HG03025 (cell line): ENCODE data around the gene PIGV.

Experiments used
- ATAC-seq: cut with Tn5 transposase; IDR thresholded peaks from one replicate; pipeline ENCODE4 v1.9.1; 2021; ENCODE audit warnings: mild to moderate bottlenecking, moderate library complexity; ENCODE audit not compliant: unreplicated experiment, low FRiP score

The PIGV gene

GRCh38 chr1:26771643-26772321 lies 16.0 kb upstream of the PIGV start:
- no peak for ATAC-seq

DNA sequence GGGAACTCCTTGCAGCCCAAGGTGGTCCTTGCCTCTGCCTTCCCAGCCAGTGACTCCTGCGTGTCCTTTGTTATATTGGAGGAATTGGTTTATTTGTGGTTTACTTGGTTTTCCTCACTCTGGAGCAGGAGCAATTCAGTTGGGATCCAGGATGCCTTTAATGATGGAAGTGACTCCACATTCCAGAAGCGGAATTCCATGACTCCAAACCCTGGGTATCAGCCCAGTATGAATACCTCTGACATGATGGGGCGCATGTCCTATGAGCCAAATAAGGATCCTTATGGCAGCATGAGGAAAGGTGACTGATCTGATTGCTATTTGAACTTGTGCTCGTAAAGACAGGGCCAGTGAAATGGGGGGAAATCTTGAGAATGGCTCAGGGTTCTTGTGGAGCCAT lies 15.1 kb upstream of the PIGV start:
- no peak for ATAC-seq

- ATAC-seq, result no peak
These were observed 13.3 kb upstream of the PIGV start for GRCh38 chr1:26774462-26774861.

- ATAC-seq, result no peak
These were observed 12.1 kb upstream of the PIGV start for GRCh38 chr1:26775666-26776065.

DNA sequence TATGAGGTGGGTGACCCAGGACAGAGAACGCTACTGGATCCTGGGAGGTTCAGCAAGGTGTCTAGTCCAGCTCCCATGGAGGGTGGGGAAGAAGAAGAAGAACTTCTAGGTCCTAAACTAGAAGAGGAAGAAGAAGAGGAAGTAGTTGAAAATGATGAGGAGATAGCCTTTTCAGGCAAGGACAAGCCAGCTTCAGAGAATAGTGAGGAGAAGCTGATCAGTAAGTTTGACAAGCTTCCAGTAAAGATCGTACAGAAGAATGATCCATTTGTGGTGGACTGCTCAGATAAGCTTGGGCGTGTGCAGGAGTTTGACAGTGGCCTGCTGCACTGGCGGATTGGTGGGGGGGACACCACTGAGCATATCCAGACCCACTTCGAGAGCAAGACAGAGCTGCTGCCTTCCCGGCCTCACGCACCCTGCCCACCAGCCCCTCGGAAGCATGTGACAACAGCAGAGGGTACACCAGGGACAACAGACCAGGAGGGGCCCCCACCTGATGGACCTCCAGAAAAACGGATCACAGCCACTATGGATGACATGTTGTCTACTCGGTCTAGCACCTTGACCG lies 8.6 kb upstream of the PIGV start:
- no peak for ATAC-seq

DNA sequence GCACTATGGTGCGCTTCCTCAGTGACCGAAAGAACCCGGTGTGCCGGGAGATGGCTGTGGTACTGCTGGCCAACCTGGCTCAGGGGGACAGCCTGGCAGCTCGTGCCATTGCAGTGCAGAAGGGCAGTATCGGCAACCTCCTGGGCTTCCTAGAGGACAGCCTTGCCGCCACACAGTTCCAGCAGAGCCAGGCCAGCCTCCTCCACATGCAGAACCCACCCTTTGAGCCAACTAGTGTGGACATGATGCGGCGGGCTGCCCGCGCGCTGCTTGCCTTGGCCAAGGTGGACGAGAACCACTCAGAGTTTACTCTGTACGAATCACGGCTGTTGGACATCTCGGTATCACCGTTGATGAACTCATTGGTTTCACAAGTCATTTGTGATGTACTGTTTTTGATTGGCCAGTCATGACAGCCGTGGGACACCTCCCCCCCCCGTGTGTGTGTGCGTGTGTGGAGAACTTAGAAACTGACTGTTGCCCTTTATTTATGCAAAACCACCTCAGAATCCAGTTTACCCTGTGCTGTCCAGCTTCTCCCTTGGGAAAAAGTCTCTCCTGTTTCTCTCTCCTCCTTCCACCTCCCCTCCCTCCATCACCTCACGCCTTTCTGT lies 7.3 kb upstream of the PIGV start:
- no peak for ATAC-seq

DNA sequence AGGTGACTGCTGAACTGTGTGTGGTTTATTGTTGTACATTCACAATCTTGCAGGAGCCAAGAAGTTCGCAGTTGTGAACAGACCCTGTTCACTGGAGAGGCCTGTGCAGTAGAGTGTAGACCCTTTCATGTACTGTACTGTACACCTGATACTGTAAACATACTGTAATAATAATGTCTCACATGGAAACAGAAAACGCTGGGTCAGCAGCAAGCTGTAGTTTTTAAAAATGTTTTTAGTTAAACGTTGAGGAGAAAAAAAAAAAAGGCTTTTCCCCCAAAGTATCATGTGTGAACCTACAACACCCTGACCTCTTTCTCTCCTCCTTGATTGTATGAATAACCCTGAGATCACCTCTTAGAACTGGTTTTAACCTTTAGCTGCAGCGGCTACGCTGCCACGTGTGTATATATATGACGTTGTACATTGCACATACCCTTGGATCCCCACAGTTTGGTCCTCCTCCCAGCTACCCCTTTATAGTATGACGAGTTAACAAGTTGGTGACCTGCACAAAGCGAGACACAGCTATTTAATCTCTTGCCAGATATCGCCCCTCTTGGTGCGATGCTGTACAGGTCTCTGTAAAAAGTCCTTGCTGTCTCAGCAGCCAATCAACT lies 6.4 kb upstream of the PIGV start:
- no peak for ATAC-seq

DNA sequence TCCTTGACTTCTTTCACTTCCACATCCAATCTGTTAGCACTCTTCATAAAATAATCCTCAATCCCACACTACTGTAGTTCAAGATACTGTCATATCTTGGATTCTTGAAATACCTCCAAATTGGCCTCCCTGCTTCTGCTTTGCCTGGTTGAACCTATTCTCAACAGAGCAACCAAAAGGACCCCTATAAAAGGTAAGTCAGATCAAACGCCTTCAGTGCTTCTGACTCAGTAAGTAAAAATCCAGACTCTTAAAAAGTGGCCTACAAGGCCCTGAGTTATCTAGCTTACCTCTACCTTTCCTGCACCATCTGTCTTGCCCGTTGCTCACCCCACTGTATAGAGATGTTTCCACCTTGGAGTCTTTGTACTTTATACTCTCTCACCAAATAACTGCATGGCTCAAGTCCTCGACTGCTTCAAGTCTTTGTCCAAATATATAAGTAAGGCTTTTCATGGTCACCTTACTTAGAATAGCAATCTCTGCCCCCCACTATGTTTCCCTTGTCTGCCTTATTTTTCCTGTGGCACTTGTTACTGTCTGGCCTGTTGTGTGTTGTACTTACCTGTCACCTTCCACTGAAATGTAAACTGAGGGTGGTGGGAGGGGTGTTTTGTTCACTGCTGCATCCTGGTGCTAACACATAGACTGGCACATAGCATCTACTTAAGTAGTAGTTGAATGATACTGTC lies 5.1 kb upstream of the PIGV start:
- ATAC-seq, result no peak

DNA sequence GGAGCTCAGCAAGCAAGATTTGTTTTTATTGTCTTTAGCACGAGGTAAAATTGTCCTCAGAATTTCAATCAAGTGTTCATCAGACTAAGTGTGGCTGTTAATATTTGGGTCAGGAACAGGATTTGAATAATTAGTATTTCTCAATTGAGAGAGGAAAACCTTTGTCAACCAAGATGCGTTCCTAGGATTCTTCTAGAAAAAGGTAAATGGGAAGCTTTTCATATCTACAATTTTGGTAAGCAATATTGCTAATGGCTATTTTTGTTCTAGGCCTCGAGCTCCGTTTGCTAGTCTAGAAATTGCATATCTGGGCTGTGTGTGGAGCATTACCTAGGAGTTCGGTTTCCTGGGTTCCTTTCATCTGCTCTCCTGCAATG lies 4.1 kb upstream of the PIGV start:
- ATAC-seq, result no peak

DNA sequence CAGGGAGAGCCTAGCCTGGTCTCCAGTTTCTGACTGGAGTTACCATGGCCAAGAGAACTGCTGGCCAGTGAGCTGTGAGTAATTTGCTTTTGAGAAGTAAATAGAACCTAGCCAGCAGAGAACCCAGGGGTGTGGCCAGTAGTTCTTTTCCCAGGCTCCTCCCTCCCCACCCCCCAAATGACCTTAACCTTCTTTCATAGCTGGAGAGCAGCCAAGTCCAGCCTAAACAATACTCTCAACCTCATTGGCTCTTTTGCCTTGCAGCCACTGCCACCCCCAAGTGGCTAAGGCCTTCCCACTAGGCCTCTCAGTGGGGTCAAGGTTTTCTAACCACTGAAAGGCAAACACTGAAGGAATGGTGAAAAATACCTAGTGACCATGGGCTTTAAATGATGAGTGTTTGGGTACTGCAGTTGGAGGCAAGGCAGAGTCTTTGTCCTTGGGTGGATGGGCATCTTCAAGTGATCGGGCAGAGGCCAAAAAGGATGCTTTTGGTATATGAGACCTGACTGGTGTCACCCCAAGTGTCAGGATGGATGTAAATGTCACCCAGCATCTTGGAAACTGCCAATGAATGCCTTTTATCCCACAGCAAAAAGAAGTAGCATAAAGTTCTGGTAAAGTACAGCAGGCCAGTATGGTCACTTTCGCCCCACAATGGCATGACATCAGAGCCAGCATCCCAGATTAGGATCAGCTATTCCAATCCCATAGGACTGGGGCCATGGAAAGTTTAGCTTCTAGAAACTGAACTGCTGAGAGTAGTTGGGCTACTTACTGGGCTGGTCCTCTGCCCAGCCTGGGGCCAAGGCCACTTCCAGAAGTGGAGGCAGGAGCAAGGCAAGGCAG lies 3.5 kb upstream of the PIGV start:
- no peak for ATAC-seq

DNA sequence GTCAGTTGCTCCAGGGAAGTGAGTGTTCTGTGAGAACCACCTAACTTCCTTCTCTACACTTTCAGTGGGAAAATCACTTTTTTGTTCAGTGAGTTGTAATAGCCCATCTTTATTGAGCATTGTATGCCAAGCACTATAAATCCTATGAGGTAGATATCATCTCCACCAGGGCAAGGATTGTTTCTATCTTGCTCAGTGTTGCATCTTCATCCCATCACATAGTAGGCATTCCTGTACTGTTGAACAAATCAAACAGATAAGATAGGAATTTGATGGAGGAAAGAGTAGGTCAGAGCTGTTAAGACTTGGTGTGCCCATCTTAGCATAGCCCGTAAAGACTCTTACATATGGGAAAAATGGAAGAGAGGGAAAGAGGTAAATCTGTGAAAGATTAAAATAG lies 2.9 kb upstream of the PIGV start:
- ATAC-seq, result no peak

- ATAC-seq, result no peak
These were observed 1.9 kb upstream of the PIGV start for GRCh38 chr1:26785611-26786436.

GRCh38 chr1:26786437-26787380 lies 1.0 kb upstream of the PIGV start:
- no peak for ATAC-seq

DNA sequence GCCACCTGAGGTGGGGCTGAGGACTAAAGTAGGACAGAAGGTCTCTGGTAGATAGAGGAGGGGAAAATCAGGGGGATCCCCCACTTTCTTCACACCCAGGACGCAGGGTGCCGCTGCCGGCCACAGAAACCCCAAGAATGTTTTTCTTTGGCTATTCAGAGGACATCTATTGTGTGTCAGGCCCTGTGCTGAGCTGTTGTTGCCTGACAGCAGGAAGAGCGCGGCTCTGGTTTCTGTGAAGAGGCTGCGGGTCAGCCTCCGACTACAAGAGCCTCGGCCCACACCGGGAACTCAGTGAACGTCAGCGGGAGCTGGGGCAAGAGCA lies 407 bp upstream of the PIGV start:
- ATAC-seq, result peak; percentile 44

DNA sequence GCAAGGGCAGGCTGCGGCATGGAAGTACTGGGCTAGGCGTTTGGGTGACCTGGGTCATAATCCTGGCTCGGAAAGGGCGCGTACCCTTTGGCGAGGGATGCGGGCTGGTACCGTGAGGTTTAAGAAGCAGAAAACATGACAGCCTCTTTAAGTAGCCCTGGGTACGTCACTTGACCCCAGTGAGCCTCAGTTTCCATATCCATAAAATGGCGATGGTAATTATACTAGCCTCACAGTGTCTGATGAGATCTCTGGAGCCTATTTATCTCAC lies 700 bp downstream of the PIGV start:
- no peak for ATAC-seq

- no peak for ATAC-seq
These were observed 1.3 kb downstream of the PIGV start for GRCh38 chr1:26788836-26789611.

DNA sequence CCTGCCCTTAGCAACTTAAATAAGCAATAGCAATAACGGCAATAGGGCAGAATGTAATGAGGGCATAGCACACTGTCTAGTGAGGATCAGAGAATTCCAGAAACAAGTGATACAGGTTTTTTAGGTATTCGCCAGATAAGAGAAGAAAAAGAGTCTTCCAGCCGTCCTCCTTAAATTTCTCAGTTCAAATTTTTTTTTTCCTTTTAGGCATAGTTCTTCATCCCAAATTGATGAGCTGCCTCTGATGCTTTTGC lies 1.8 kb downstream of the PIGV start:
- no peak for ATAC-seq

DNA sequence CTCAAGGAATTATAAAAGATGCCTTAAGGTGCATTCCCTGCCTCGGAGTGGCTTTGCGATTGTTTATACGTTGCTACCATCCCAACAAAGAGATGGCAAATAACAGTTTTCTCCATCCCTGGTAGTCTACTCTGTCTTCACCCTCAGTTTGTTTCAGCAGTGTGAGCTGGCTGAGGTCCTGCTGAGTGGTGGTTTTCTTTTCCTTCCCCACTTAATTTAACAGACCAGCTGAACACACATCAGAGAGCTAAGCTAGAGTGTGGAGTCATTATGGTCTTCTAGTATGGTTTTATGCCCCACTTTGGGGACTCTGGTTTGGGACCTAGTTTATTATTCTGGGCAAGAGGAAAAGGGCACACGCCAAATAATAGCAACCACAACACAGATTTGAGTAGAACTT lies 2.2 kb downstream of the PIGV start:
- ATAC-seq, result no peak
